ENCODE measurements around the gene OSTM1. TPM values are rescaled to one million over a fixed set of nuclear protein-coding genes. Genes with fewer than 3 reads are reported as not detected.

The OSTM1 gene
- total RNA-seq, 1 donor from 2014 or later = 12.2 TPM

DNA sequence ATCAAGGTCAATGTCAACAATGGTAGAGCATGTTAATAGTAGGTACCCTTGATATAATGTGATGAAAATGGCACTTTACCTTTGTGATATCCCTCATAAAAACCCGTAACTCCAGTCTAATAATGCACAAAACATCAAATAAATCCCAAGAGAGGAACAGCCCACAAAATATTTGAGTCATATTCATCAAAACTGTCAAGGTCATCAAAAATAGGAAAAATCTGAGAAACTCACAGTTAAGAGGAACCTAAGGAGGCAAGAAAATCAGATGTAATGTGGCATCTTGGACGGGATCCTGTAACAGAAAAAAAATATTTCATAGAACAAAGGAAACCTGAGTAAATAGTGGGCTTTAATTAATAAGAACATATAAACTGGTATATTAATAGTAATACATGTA, 25.5 kb upstream of the OSTM1 start:
- no peak for DNase-seq

DNA sequence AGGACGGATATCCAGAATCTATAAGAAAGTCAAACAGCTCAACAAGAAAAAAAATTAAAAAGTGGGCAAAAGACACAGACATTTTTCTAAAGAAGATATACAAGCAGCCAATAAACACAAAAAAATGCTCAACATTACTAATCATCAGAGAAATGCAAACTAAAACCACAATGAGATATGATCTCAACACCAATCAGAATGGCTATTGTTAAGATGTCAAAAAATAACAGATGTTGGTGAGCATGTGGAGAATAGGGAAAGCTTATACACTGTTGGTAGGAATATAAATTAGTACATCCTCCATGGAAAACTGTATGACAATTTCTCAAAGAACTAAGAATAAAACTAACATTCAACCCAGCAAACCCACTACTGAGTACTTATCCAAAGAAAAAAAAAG, 23.3 kb upstream of the OSTM1 start:
- no peak for DNase-seq

GRCh38 chr6:108093781-108094300, 19.3 kb upstream of the OSTM1 start:
- no peak for DNase-seq

- no peak for DNase-seq
These were observed 16.7 kb upstream of the OSTM1 start for GRCh38 chr6:108091288-108091687.

- DNase-seq = no peak
These were observed 8.8 kb upstream of the OSTM1 start for GRCh38 chr6:108083349-108083748.

DNA sequence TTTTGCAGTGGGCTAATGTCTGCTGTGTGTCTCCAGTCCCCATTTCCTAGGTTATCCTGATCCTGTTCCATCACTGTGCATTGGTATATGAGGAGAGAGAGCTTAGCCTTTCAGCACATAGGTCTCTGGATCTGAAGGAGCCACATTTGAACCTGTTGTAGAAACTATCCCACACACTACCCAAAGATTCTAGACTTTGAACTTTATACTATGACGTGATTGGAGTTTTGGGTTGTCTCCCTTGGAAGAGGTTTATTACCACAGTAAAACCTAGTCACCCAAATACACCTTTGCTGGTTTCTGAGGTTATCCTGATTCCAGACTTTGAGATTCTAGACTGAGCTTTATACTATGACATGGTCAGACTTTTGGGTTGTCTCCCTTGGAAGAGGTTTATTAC, 8.0 kb upstream of the OSTM1 start:
- no peak for DNase-seq

- DNase-seq = no peak
These were observed 5.7 kb upstream of the OSTM1 start for GRCh38 chr6:108080010-108080780.

DNA sequence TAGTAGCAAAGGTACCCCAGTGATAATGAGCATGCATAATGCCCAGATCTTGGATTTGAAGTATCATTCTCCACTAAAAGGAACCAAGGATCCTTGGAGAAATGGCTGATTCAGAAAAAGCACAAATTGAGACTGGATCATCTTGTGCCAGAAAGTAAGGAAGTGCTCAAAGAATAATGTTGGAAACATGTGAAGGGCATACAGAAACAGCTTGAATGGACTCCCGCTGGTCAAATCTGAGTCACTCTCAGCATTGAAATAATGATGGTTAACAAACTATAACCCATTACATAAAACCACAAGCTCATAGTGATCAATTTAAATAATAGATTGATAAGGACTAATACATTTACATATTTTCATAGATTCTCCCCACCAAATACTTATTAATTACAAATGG, 3.6 kb upstream of the OSTM1 start:
- no peak for DNase-seq

- no peak for DNase-seq
These were observed 533 bp downstream of the OSTM1 start for GRCh38 chr6:108074057-108074358.

- DNase-seq = no peak
These were observed 2.7 kb downstream of the OSTM1 start for GRCh38 chr6:108071736-108072276.

GRCh38 chr6:108068618-108069017, 5.9 kb downstream of the OSTM1 start:
- DNase-seq = no peak

GRCh38 chr6:108068182-108068581, 6.4 kb downstream of the OSTM1 start:
- DNase-seq = no peak

GRCh38 chr6:108052706-108053105, 21.8 kb downstream of the OSTM1 start:
- no peak for DNase-seq

DNA sequence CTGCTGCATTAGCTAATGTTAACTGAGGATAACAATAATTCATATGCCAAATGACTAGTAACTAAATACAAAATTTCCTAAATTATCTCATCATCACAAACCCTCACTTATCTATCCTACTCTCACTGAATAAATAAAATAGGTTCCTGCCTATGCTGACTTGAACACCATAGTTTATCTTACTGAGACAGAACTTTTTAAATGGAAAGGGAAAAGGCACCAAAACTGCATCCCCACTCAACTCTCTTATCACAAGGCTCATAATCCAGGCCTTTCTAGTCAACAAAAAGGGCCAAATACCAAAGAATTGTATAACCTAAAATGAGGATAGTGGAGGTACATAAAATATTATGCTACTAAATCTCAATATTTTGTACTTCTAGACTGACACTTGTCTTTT, 23.1 kb downstream of the OSTM1 start:
- no peak for DNase-seq

GRCh38 chr6:108039681-108040080, 34.9 kb downstream of the OSTM1 start:
- no peak for DNase-seq

GRCh38 chr6:108036884-108037283, 37.7 kb downstream of the OSTM1 start:
- DNase-seq = no peak

- no peak for DNase-seq
These were observed 42.6 kb downstream of the OSTM1 start for GRCh38 chr6:108031968-108032367.

- no peak for DNase-seq
These were observed 44.3 kb downstream of the OSTM1 start for GRCh38 chr6:108030211-108030610.

- DNase-seq = no peak
These were observed 45.2 kb downstream of the OSTM1 start for GRCh38 chr6:108029226-108029921.

DNA sequence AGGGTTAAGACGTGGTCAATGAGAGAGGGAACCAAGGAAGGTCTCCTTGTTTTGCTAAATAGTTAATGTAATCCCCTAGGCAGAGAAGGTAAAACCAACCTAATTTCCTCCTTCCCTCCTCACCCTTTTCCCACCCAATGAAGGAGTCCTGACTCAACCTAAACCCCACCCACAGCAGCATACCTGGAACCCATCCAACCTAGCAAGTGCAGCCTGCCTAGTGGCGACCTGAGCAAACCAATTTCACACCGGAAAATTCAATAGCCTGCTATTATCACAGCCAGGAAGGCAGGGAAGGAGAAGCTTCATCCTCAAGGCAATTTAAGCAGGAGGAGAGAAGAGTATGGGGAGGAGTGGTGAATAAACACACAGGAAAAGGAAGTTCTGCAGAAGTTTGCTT, 46.9 kb downstream of the OSTM1 start:
- DNase-seq = no peak

DNA sequence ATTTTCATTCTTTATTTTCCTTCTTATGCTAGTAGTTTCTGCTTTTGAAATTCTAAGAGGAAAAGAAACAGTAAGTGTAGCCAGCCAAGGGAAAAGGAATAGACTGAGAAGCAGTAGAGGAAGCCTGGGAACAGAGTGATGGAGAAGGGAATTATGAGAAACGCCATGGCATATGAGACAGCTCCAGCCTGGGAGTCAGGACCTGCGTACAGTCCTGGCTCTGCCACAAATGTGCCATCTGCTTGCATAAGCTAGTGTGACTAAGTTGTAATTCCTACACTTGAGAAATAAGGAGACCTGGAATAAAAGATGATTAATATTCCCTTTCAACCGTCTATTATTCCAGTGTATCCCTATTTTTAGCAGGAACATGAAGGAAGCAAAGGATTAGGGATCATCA, 47.5 kb downstream of the OSTM1 start:
- DNase-seq = no peak

DNA sequence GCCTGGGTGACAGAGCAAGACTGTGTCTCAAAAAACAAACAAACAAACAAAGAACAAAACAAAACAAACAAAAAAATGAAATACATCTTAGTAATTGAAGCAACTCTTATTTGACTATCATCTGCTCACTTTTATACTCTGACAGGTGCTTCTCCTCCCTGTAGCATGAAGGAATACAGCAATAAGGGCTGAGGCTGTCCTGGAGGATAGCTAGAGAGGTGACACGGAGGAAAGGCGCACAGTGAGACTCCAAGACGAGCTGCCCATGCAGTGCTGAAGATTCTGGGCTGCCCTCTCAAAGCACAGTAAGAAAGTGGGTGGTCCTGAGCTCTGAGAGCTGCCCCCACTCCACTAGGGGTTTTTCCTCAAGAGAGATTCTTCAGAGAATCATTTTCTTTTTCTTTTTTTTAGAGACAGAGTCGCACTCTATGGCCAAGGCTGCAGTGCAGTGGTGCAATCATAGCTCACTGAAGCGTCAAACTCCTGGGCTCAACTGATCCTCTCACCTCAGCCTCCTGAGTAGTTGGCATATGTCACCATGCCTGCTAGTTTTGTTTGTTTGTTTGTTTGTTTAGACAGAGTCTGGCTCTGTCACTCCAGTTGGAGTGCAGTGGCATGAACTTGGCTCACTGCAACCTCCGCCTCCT, 50.0 kb downstream of the OSTM1 start:
- DNase-seq = no peak

DNA sequence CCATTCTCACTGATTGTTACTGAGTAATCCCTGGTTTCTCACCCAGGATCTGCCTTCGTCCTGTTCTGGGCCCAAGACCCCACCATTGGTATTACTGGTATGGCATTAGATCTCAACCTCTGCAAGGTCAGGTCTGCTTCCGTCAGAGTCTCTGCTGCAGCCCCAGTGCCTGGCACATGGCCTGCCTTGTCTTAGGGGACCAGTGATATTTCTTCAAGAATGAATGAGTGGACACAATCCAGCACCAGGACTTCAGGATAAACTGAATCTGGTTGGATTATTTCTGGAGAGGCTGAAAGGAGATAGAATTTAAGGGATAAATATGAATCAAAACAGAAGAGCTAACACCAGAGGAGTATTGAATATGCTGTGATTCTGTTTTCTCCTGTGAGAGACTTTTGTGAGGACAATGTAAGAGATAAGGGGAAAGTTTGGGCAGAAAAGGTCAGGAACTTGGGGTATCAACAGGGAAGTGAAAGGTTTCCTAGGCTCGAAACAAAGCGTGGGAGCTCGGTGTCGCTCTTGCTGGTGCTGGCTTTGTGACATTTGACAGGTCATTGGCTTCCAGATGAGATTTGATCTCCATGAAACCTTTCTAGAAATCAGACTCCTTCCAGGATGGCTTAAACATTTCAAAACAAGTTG, 53.9 kb downstream of the OSTM1 start:
- DNase-seq = no peak

All from skin of body (tissue), 2 donors.